Transverse colon (tissue), 4 donors: ENCODE measurements around the gene TIMM17A. TPM values are rescaled to one million over a fixed set of nuclear protein-coding genes. Genes with fewer than 3 reads are reported as not detected.
A peak's percentile ranks its signal among the peaks of the same experiment; 100 is the strongest.
"Not testable (repeated sequence)": the region's sequence is repeated elsewhere in the genome, so short reads cannot be mapped to it uniquely, and the experiment has no call there.

ENCODE experiments used
- DNase-seq: peaks from one replicate; pipeline ENCODE4 v3.0.0-alpha.2; 2019
- H3K27ac ChIP-seq, 4 donors: fragments of 200-600 bp; sonication (generic); 2 replicates each; pipeline ENCODE4 v1.5.1; 2016 to 2018; ENCODE audit warnings: inconsistent platforms in 4 of 4
- H3K27me3 ChIP-seq: fragments of 200-600 bp; sonication (generic); 2 replicates; pipeline ENCODE4 v1.5.1; 2017; ENCODE audit warnings: inconsistent platforms
- H3K36me3 ChIP-seq, 4 donors: fragments of 200-600 bp; sonication (generic); 2 replicates each; pipeline ENCODE4 v1.5.1; 2017 to 2019; ENCODE audit warnings: inconsistent platforms in 4 of 4
- H3K4me1 ChIP-seq, 4 donors: fragments of 200-600 bp; sonication (generic); 2 replicates each; pipeline ENCODE4 v1.5.1; 2017 to 2020; ENCODE audit warnings: inconsistent platforms in 4 of 4
- H3K4me3 ChIP-seq, 4 donors: fragments of 200-600 bp; sonication (generic); 1 replicate in 1 of 4; 2 replicates in 3 of 4; pipeline versions ENCODE4 v1.5.1 to v1.6.1; 2017 to 2019; ENCODE audit warnings: inconsistent platforms in 4 of 4
- H3K9me3 ChIP-seq, 2 donors: fragments of 200-600 bp; sonication (generic); 2 replicates each; pipeline ENCODE4 v1.5.1; 2017 to 2019; ENCODE audit warnings: inconsistent platforms in 2 of 2
- EP300 ChIP-seq: sonication (generic); formaldehyde crosslinking; IDR thresholded peaks from one replicate; pipeline ENCODE4 v1.6.1; 2017; ENCODE audit warnings: antibody characterized with exemption, low read depth
- POLR2A ChIP-seq: fragments of 450-650 bp; IDR thresholded peaks from one replicate; pipeline ENCODE4 v1.6.1; 2016; ENCODE audit warnings: antibody characterized with exemption, mild to moderate bottlenecking, moderate library complexity
- POLR2AphosphoS5 ChIP-seq, 3 donors: sonication (generic); formaldehyde crosslinking; IDR thresholded peaks; one replicate each; pipeline ENCODE4 v1.6.1; 2016; ENCODE audit warnings: antibody characterized with exemption in 3 of 3
- WGBS, 2 donors: methylation state at CpG; one replicate each; pipeline ENCODE4 v1.1.5; 2018; ENCODE audit warnings: low coverage in 1 of 2; 5-methylcytosine and 5-hydroxymethylcytosine counted together
- in situ Hi-C, 4 donors: fragments of 200-750 bp; cut with MboI; loops; one replicate each; pipeline versions ENCODE4 v1.15.0 to v1.15.1; 2017; ENCODE audit warnings: low sequenced_read_pairs in 3 of 4, low pct_ligation_motif_present in 1 of 4, low pct_unique_long_range_greater_than_20kb in 1 of 4
- intact Hi-C: fragments of 100-400 bp; cut with DNase I; formaldehyde crosslinking; loops from one replicate; pipeline ENCODE4 v1.15.1; 2023; ENCODE audit warnings: low total_unique reads
- total RNA-seq, 4 donors: library from RNA; depleted of rRNA; stranded (reverse); fragments of >200 nt; gene quantifications; one replicate each; pipeline ENCODE4 v1.1.0, GENCODE V29; 2016
- TF ChIP-seq, protein P1 (sequence below), 5 experiments: fragments of 200-600 bp in 3 of 5; fragments of 450-650 bp in 2 of 5; sonication (generic) in 3 of 5; IDR thresholded peaks; 1 replicate in 2 of 5; 2 replicates in 3 of 5; pipeline ENCODE4 v1.5.1; 2016 to 2017; ENCODE audit warnings: antibody characterized with exemption in 5 of 5, inconsistent platforms in 3 of 5, mild to moderate bottlenecking in 2 of 5, moderate library complexity in 1 of 5

The TIMM17A gene
- total RNA-seq, 4 donors from 2014 or later: 3.0 to 37.0 (median 33.7) TPM

DNA sequence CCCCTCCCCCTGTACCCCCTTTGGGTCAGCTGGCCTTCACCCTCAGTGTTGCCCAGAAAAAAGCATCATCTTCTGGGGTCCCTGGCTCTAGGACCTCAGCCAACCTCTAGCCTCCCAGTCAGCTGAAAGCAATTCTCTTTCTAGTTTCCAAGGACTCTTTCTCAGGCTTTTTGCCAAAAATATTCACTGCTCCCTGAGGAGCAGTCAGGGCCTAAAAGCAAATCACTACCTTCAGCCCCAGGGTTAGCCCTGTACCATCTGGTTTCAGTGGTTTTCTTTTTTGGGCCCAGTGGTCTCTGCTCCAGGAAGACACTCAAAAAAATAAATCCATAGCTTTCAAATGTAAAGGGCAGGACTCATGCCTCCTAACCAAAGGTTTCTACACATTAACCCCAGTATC, 5.8 kb upstream of the TIMM17A start:
- intact Hi-C loops (no loop called here), in situ Hi-C loops (no loop called here)
- H3K27ac ChIP-seq: peak overlapping the region in 3 of 4 donors; percentile 14 to 34 (median 33)
- no peaks in the 10 kb centered on the region for H3K36me3 ChIP-seq
- H3K4me3 ChIP-seq: no peak overlapping the region
- H3K4me1 ChIP-seq: peaks cover 2 to 12% (median 7%) of the 10 kb centered on the region in 4 donors
- no peak for DNase-seq
- no peak for TF ChIP-seq POLR2AphosphoS5 (IDR thresholded peaks at IDR 0.05)
- H3K9me3 ChIP-seq: no peaks in the 10 kb centered on the region
- peaks cover 30% of the 10 kb centered on the region for H3K27me3 ChIP-seq

DNA sequence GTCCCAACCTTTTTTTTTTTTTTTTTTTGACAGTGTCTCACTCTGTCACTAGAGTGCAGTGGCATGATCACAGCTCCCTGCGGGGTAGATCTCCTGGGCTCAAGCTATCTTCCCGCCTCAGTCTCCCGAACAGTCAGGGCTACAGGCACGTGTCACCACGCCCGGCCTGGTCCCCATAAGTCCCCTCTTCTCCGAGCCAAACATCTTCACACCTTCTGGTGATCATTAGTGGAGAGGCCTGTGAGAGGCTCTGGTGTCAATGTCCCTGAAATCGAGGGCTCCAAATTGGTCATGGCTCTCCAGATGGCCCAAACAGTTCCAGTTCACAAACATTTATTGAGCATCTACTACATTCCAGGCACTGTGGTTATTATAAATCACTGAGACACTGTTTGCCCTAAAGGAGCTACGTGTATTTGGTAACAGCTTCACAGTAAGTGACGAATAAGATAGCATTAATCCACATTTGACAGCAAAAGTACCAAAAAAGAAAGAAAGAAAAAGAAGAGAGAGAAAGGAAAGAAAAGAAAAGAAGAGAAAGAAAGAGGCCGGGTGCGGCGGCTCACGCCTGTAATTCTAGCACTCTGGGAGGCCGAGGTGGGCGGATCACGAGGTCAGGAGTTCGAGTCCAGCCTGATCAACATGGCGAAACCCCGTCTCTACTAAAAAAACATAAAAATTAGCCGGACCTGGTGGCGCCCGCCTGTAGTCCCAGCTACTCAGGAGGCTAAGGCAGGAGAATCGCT, 867 bp upstream of the TIMM17A start:
- H3K27ac ChIP-seq: peak overlapping the region; percentile 87 to 92 (median 89)
- peaks cover 7 to 20% (median 12%) of the 10 kb centered on the region in 4 donors for H3K4me1 ChIP-seq
- H3K36me3 ChIP-seq: peaks cover 0 to 14% (median 6%) of the 10 kb centered on the region in 4 donors
- TF ChIP-seq POLR2A (no peak), POLR2AphosphoS5 (IDR thresholded peaks at IDR 0.05) (no peak), EP300 (no peak)
- TF ChIP-seq, protein P1, sequence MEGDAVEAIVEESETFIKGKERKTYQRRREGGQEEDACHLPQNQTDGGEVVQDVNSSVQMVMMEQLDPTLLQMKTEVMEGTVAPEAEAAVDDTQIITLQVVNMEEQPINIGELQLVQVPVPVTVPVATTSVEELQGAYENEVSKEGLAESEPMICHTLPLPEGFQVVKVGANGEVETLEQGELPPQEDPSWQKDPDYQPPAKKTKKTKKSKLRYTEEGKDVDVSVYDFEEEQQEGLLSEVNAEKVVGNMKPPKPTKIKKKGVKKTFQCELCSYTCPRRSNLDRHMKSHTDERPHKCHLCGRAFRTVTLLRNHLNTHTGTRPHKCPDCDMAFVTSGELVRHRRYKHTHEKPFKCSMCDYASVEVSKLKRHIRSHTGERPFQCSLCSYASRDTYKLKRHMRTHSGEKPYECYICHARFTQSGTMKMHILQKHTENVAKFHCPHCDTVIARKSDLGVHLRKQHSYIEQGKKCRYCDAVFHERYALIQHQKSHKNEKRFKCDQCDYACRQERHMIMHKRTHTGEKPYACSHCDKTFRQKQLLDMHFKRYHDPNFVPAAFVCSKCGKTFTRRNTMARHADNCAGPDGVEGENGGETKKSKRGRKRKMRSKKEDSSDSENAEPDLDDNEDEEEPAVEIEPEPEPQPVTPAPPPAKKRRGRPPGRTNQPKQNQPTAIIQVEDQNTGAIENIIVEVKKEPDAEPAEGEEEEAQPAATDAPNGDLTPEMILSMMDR (IDR thresholded peaks at IDR 0.05): no peak
- 39 to 47% methylated on average over 16 to 24 of the region's 24 CpGs for WGBS, 2 donors
- intact Hi-C loops: no loop called here
- in situ Hi-C loops: no loop called here
- no peaks in the 10 kb centered on the region for H3K27me3 ChIP-seq
- peak overlapping the region; percentile 51 to 88 (median 81) for H3K4me3 ChIP-seq
- H3K9me3 ChIP-seq: no peaks in the 10 kb centered on the region
- no peak for DNase-seq

- no peak for TF ChIP-seq POLR2AphosphoS5 (IDR thresholded peaks at IDR 0.05)
- no peak for TF ChIP-seq POLR2A
- TF ChIP-seq, protein P1 (IDR thresholded peaks at IDR 0.05): no peak
- no peak for TF ChIP-seq EP300
- 0 to 1% methylated on average over 1 to 17 of the region's 17 CpGs for WGBS, 2 donors
These were observed 433 bp downstream of the TIMM17A start for GRCh38 chr1:201955729-201956143.

GRCh38 chr1:201958348-201958747, 3.0 kb downstream of the TIMM17A start:
- H3K4me1 ChIP-seq: peaks cover 7 to 20% (median 12%) of the 10 kb centered on the region in 4 donors
- H3K27me3 ChIP-seq: no peaks in the 10 kb centered on the region
- H3K36me3 ChIP-seq: peaks cover 0 to 50% (median 19%) of the 10 kb centered on the region in 4 donors
- in situ Hi-C loops: no loop called here
- no peak for DNase-seq
- no peak overlapping the region for H3K4me3 ChIP-seq
- intact Hi-C loops: no loop called here
- H3K27ac ChIP-seq: no peak overlapping the region
- H3K9me3 ChIP-seq: no peaks in the 10 kb centered on the region
- TF ChIP-seq POLR2AphosphoS5 (IDR thresholded peaks at IDR 0.05) (no peak), EP300 (no peak)
- WGBS, 2 donors: 79 to 81% methylated on average over 3 to 5 of the region's 5 CpGs

More at GRCh38 chr1:201955729-201956143, 433 bp downstream of the TIMM17A start:
- peaks cover 0 to 26% (median 6%) of the 10 kb centered on the region in 4 donors for H3K36me3 ChIP-seq
- peaks cover 7 to 20% (median 12%) of the 10 kb centered on the region in 4 donors for H3K4me1 ChIP-seq
- H3K27ac ChIP-seq: peak overlapping the region; percentile 87 to 92 (median 89)
- H3K9me3 ChIP-seq: no peaks in the 10 kb centered on the region
- intact Hi-C loops: no loop called here
- H3K4me3 ChIP-seq: peak overlapping the region; percentile 81 to 88 (median 84)
- H3K27me3 ChIP-seq: no peaks in the 10 kb centered on the region
- DNase-seq: no peak
- in situ Hi-C loops: no loop called here

- intact Hi-C loops, H3K27ac ChIP-seq, H3K4me1 ChIP-seq, H3K4me3 ChIP-seq, in situ Hi-C loops, H3K27me3 ChIP-seq, DNase-seq, H3K9me3 ChIP-seq: not testable (repeated sequence)
- WGBS, 2 donors: 92 to 94% methylated on average over 10 of the region's 10 CpGs
- peaks cover 0 to 81% (median 33%) of the 10 kb centered on the region in 4 donors for H3K36me3 ChIP-seq
These were observed 7.1 kb downstream of the TIMM17A start for GRCh38 chr1:201962382-201962781.
